Uterus (tissue), 4 donors: ENCODE results near the gene PRLH. TPM values are rescaled to one million over a fixed set of nuclear protein-coding genes. Genes with fewer than 3 reads are reported as not detected.
"Not testable (repeated sequence)": the region's sequence is repeated elsewhere in the genome, so short reads cannot be mapped to it uniquely, and the experiment has no call there.

Source experiments
- DNase-seq, 2 donors: peaks; one replicate each; pipeline ENCODE4 v3.0.0-alpha.2; 2019 to 2020
- H3K27ac ChIP-seq, 2 donors: fragments of 200-600 bp; sonication (generic); 1 replicate in 1 of 2; 2 replicates in 1 of 2; pipeline ENCODE4 v1.5.1; 2016 to 2018
- H3K27me3 ChIP-seq, 2 donors: fragments of 200-600 bp; sonication (generic); one replicate each; pipeline ENCODE4 v1.5.1; 2018 to 2019; ENCODE audit warnings: control low read depth in 1 of 2
- H3K36me3 ChIP-seq, 2 donors: fragments of 200-600 bp; sonication (generic); one replicate each; pipeline ENCODE4 v1.5.1; 2019; ENCODE audit warnings: control low read depth in 1 of 2
- H3K4me1 ChIP-seq, 2 donors: fragments of 200-600 bp; sonication (generic); one replicate each; pipeline ENCODE4 v1.5.1; 2018 to 2019; ENCODE audit warnings: control low read depth in 1 of 2
- H3K4me3 ChIP-seq, 2 donors: fragments of 200-600 bp; sonication (generic); 1 replicate in 1 of 2; 2 replicates in 1 of 2; pipeline ENCODE4 v1.5.1; 2018 to 2019; ENCODE audit warnings: mild to moderate bottlenecking in 1 of 2
- H3K9me3 ChIP-seq, 2 donors: fragments of 200-600 bp; sonication (generic); one replicate each; pipeline ENCODE4 v1.5.1; 2019; ENCODE audit warnings: control low read depth in 1 of 2
- CTCF ChIP-seq, 4 experiments: fragments of 200-600 bp in 2 of 4; fragments of 450-650 bp in 2 of 4; sonication (generic) in 2 of 4; IDR thresholded peaks; one replicate each; pipeline ENCODE4 v1.5.1; 2016 to 2019; ENCODE audit warnings: antibody characterized with exemption in 4 of 4, mild to moderate bottlenecking in 2 of 4, moderate library complexity in 1 of 4
- POLR2A ChIP-seq, 2 donors: fragments of 450-650 bp; IDR thresholded peaks; one replicate each; pipeline ENCODE4 v1.6.1; 2016; ENCODE audit warnings: antibody characterized with exemption in 2 of 2, mild to moderate bottlenecking in 1 of 2, moderate library complexity in 1 of 2
- intact Hi-C: fragments of 100-400 bp; cut with DNase I; formaldehyde crosslinking; loops from one replicate; pipeline ENCODE4 v1.15.1; 2023; ENCODE audit warnings: low total_unique reads
- total RNA-seq, 4 donors: library from RNA; depleted of rRNA in 3 of 4; stranded (reverse); fragments of >200 nt in 3 of 4; gene quantifications; one replicate each; pipeline versions ENCODE4 v1.1.0 to v1.2.4, GENCODE V29; 2014 to 2023
- donor health status: DM: yes; HTN: yes; CAD: no.

The PRLH gene
- total RNA-seq, 4 donors from 2014 or later = not detected

GRCh38 chr2:237604960-237605359 lies 38.6 kb downstream of the PRLH start:
- H3K27ac ChIP-seq = no peak overlapping the region
- TF ChIP-seq CTCF (IDR thresholded peaks at IDR 0.05) (no peak), POLR2A (IDR thresholded peaks at IDR 0.05) (no peak)
- H3K9me3 ChIP-seq = no peaks in the 10 kb centered on the region
- no peaks in the 10 kb centered on the region for H3K27me3 ChIP-seq
- intact Hi-C loops = no loop called here
- H3K4me3 ChIP-seq = no peak overlapping the region
- no peaks in the 10 kb centered on the region for H3K4me1 ChIP-seq
- DNase-seq = no peak
- no peaks in the 10 kb centered on the region for H3K36me3 ChIP-seq

GRCh38 chr2:237606522-237606921 lies 40.1 kb downstream of the PRLH start:
- H3K27ac ChIP-seq, DNase-seq, H3K36me3 ChIP-seq, H3K9me3 ChIP-seq, H3K4me3 ChIP-seq, intact Hi-C loops, H3K4me1 ChIP-seq, H3K27me3 ChIP-seq: not testable (repeated sequence)

GRCh38 chr2:237612527-237613357 lies 46.4 kb downstream of the PRLH start:
- H3K27ac ChIP-seq = no peak overlapping the region

GRCh38 chr2:237613679-237614078 lies 47.3 kb downstream of the PRLH start:
- Histone ChIP-seq H3K36me3 (no peaks in the 10 kb centered on the region), H3K27ac (no peak overlapping the region), H3K9me3 (no peaks in the 10 kb centered on the region), H3K4me3 (no peak overlapping the region), H3K27me3 (no peaks in the 10 kb centered on the region), H3K4me1 (peaks cover 20 to 26% of the 10 kb centered on the region in 2 donors)
- TF ChIP-seq POLR2A (IDR thresholded peaks at IDR 0.05) (no peak), CTCF (IDR thresholded peaks at IDR 0.05) (no peak)
- intact Hi-C loops = no loop called here
- no peak for DNase-seq

More at GRCh38 chr2:237612527-237613357, 46.4 kb downstream of the PRLH start:
- Histone ChIP-seq H3K4me3 (no peak overlapping the region), H3K9me3 (no peaks in the 10 kb centered on the region), H3K27me3 (no peaks in the 10 kb centered on the region), H3K36me3 (no peaks in the 10 kb centered on the region), H3K4me1 (peaks cover 20 to 23% of the 10 kb centered on the region in 2 donors)
- TF ChIP-seq CTCF (IDR thresholded peaks at IDR 0.05) (no peak), POLR2A (IDR thresholded peaks at IDR 0.05) (no peak)
- intact Hi-C loops = no loop called here
- DNase-seq = no peak

- H3K4me1 ChIP-seq = peaks cover 20 to 26% of the 10 kb centered on the region in 2 donors
Observed at GRCh38 chr2:237614151-237614720, 47.9 kb downstream of the PRLH start.

More at GRCh38 chr2:237614151-237614720, 47.9 kb downstream of the PRLH start:
- no peak for DNase-seq
- peak overlapping the region; percentile 84 to 97 for H3K27ac ChIP-seq
- intact Hi-C loops = no loop called here
- no peaks in the 10 kb centered on the region for H3K9me3 ChIP-seq
- H3K36me3 ChIP-seq = no peaks in the 10 kb centered on the region
- no peak for TF ChIP-seq CTCF (IDR thresholded peaks at IDR 0.05)
- no peak for TF ChIP-seq POLR2A (IDR thresholded peaks at IDR 0.05)
- H3K27me3 ChIP-seq = no peaks in the 10 kb centered on the region
- H3K4me3 ChIP-seq = no peak overlapping the region
